Stimulated activated CD4-positive, alpha-beta T cell treated with anti-CD3 and anti-CD28 coated beads, Interleukin-4, amount 100 ng/mL, for 4 hours (primary cell): Measurements from ENCODE around the gene CDYL2.

ENCODE experiments used
- DNase-seq, 2 experiments: peaks; one replicate each; pipeline ENCODE4 v3.0.0-alpha.2; 2020

Gene CDYL2

DNA sequence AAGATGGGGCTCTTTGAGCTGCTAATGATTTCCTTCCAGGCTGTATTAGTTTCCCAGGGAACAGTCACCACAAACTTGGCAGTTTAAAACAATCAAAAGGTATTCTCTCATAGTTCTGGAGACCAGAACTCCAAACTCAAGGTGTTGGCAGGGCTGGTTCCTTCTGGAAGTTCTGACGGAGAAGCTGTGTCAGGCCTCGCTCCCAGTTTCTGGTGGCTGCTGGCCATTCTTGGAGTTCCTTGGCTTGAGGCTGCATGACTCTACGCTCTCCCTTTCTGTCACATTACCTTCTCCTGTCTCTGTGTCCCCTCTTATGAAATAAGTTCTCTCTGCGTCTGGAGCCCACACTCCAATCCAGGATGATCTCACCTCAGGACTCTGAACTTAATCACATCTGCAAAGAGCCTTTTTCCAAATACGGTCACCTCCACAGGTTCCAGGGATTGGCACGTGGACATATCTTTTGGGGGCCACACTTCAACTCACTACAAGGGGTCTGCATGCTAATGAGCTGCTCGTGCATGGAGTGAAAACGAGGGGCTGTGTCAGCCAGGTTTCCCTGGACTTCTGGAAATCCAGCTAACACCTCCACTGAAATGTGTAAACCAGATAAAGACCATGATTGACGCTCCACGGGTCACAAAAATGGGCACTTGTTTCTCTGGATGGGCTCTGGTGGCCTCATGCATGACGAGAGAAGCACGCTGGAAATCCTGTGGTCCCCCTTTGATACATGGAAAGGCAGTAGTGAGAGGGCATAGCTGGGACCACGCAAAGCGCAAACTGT is 185.3 kb downstream of the CDYL2 start:
- DNase-seq: no peak

DNA sequence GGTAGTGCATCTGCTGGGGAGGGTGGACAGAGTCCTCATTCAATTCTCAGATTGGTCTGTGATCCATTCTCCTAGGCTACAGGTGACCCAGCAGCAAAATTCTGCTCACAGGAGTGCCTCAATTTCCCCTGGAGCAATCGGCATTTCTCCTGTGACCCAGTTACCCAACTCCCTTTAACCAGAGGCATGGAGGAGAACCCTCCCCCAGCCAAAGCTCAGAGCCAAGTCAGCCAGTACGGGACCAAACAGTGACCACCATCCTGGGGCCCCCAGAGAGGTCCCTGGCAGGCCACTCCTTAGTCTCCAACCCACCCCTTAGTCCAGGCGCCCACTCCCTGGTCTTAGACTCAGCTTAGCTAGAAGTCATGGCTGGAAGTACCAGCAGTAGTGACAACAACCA is 188.0 kb downstream of the CDYL2 start:
- DNase-seq: no peak

DNA sequence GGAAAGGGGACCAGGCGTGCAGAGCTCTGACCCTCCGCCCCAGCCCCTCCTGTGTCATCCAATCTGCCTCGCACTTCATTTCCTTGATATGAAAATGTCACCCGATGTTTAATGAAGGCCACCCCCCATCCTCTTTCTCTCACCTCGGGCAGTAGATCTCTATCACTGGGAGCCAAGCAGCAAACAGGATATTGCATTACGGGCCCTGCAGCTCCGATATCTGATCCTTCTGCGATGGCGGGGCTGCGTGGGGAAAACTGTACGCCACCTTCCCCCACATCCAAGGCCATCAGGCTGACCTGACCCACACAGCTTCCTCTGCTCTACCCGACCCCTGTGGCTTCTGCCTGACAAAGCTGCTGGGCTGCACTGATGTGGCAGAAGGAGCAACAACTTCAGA is 188.7 kb downstream of the CDYL2 start:
- DNase-seq: no peak

DNA sequence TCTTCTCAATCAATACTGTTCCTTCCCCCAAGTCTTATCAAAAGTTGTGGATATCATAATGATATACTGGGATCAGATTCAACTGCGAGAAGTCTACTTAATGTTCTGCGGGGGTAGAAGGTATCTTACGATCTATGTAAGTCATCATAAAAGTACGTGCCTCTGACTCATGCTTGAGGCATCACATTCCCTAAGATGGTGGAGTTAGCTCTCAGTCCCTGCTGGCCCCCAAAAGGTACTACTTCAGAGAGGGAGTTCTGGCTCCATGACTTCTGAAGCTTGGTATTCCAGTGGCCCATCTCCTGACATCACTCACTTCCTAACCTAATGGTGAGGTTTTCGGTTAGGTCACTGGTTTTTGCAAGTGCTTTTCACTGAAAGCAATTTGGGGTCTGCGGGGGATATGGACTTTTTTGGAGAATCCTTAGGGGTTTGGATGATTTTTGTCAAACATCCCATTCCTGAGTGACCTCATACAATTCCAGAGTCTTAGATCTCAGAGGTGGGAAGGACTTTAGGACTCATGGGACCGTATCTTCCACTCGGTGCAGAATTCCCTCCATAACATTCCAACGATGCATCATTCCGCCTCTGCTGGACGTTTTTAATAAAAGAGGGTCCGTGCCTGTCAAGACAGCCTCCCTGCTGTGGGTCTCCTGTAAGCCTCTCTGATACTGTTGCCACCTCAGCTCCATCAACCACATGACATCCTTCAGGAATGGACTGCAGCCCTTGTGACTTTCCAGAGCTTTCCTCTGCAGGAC is 189.3 kb downstream of the CDYL2 start:
- DNase-seq: no peak

DNA sequence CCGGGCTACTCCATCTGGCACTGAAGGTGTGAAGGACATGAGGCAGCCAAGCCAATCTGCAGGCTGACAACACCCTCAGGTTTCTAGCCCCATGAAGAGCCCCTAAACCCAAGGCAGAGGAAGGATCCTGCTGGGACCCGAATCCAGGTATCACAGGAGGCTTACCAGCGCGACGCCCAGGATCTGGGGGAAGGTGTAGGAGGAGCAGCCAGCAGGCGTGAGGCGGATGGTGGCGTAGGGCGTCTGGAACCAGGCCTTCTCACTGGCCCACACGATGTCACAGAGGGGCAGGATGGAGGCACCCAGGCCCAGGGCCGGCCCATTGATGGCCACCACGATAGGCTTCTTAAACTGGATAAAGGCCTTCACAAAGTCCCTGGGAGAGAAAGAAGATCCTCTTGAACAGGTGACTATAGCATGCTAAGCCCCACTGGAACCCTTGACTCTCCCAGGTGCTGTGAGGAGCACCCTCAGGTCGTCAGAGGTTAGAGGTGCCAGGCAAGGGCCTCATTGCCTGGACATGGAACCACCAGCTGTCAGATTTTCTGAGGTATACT is 191.9 kb downstream of the CDYL2 start:
- no peak for DNase-seq

DNA sequence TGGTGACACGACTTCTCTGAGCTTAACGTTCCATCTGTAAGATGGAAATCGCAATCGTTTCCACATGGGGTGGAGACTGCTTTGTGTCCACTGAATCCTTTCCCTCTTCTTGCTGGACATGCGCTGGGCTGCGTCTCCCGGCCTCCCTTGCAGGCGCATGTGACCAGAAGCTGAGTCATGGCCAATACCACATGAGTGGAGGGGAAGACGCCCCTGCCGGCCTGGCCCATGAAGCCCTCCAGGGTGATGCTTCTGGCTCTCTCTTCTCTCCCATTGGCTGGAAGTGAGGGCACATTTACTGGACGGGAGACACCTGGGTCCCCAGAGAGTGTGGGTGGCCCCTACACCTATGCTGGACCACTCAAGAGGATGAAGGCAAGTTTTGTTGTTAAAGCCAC is 192.5 kb downstream of the CDYL2 start:
- no peak for DNase-seq

DNA sequence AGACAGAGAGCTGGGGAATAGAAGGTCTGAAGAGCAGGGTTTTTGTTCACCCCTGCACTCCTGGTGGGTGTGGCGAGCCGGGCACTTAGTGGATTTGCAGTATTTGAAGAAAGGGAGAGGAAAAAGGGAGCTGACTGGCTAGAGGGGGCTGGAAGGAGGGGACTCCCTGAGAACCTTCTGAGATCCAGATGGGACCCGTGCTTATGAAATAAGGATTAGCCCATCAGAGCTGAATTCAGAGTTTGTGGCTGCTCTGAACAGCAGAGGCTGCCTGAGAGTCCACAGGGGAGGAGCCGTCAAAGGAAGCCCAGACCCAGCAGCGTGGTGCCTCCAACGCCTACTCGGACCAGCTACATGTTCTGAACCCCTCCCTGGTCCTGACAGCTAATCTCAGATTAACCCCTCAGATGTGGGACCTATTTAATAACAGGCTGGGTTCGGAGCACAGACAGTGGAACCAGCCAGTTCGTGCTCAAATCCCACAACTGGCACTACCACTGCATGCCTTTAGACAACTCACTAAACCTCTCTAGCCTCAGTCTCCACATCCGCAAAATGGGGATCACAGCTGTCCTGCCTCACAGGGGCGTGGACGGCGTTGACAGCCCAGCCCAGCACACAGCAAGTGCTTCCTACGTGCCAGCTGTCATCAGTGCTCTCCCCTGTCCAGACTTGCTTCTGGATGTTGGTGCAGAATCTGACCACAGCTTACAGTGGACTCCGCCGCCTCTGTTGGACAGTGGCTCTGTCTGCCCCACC is 193.0 kb downstream of the CDYL2 start:
- DNase-seq: no peak

DNA sequence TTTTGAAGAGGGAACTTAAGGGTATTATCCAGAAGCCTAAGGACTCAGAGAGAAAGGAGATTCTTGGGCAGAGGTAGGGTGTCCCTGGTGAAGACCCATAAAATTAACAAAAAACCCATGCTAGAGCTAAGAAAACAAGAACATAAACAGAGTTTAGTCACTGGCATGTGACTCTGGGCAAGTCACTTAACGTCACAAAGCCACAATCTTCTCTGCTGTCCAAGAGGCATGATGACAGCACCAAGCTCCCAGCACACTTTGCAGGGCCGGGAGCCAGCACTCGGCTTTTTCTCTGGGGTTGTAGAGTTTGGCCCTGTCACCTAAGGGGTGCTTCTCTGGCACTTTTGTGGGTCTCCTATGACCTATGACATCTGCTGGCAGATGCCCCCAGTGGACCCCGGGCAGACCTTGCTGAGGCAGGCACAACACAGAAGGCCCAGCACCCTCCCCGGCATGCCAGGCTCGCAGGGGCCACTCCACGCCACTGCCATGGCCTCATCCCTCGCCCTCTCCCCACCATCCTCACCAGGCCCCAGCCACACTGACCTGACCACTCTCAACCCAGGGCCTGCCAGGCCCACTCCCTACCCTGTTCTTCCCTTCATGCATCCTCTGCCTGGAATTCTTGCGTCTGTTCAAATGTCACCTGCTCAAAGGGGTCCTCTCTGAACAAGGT is 193.8 kb downstream of the CDYL2 start:
- no peak for DNase-seq

DNA sequence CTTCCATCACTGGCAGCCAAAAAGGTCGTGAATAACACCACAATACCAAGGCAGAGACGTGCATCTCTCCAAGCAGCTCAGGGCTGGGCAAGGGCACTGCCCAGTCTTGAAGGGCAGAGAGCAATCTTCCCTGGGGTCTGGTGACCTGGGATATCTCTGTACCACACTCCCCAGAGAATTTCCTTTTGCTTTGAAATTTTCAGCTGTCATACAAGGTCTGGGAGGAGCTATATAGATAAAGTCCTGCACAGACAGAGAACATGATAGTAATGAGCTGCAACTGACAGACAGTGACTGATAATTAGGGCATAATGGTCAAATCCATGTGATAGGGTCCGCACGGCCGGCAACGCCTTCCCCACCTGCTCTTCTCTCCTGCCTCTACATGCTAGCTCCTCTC is 195.5 kb downstream of the CDYL2 start:
- no peak for DNase-seq

DNA sequence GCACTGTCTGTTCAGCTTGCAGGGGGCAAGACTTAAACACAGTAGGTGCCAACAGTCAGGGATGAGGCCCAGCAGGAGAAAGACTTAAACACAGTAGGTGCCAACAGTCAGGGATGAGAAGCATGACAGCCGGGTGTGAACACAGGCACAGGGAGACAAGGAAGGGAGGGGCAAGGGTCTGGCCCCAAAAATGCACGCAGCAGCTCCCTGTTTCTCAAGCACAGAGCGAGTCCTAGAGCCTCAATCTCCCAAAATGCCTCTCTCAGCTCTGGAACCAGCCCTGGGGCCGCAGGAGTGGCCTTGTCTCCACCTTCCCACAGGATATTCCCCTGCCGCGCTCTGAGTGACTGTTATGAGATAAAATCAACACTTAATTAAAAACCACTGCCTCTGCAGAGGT is 197.2 kb downstream of the CDYL2 start:
- DNase-seq: no peak

DNA sequence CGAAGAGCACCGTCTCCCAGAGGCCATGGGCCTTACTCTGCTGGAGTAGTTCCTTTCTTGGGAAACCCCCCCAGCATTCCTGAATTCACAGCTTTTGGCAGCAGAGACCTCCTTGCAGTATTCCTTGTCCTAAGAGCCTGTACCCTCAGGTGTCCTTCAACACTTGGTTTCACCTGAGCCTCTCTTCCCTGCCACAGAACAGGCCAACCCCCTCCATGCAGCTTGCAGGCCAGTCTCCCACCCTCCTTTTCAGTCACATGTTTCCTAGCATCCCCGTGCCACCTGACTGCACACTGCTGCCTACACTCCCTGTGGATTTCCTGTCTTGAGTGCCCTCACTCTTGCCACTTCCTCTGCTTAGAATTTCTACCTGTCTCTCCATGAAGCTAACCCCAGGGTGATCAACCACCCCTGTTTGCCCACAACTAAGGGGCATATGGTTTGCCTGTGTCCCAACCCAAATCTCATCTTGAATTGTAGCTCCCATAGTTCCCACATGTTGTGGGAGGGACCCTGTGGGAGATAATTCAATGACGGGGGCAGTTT is 198.1 kb downstream of the CDYL2 start:
- no peak for DNase-seq

DNA sequence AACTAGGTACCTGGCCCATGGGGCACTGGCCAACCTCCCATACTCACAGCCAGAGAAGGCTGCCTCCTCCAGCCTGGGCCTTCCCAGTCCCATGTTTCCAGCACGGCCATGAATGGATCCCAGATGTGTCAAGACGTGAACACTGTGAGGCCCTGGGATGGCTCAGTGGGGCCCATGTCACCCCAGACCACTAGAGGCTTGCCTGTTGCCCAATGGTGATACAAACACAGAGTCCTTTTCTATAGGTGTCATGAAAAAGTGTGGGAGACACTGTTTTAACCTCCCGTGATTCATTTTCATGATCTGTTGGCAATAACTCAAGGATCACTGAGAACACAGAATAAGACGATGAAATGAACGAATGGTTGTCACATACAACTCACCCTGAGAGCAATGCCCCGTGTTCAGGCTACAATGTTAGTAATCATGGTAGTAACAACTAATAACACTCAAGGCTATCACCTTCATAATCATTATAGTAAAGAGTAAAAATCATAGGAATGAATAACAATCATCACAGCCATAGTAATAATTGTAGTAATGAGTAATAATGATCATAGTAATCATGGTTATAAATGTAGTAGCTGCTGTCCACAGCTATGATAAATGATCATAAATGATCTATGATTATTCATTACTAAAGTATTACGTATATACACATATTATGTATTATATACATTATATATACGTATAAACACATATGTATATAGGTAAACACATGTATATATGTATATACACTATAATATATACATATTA is 199.6 kb downstream of the CDYL2 start:
- no peak for DNase-seq

DNA sequence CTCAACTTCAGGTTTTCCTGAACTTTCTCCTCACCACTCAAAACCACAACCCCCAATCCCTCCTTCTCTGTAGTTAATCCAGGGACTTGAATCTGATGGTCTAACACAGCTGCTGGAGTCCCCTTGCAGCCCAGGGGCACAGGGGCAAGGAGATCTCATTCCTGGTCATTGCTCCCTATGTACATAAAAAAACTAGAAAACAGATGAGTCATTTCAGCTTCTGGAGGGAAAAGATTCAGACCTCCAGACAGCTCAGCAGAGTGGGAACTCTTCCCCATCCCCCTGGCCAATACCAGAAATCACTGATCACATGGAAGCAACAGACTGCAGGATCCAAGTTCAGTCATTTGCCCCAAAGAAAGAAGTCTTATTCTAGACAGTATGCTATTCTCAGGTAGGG is 201.5 kb downstream of the CDYL2 start:
- no peak for DNase-seq

DNA sequence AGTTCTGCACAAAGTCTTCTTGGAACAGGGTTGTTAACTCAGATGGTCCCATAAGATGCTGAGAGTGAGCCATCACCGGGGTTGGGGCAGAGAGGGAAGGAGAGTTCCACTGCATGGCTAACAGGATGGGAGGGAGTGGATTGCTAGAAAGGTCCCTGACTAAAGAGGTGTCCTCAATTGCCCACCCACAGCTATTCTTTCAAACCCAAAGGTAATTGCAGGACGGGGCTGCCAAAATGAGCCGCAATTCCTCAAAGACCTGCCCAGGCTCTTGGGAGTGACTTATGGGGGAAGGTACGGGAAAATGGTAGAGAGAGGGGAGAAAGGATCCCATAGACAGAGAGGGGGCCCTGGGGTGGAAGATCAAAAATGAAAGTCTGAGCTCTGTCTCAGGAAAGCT is 203.2 kb downstream of the CDYL2 start:
- no peak for DNase-seq

DNA sequence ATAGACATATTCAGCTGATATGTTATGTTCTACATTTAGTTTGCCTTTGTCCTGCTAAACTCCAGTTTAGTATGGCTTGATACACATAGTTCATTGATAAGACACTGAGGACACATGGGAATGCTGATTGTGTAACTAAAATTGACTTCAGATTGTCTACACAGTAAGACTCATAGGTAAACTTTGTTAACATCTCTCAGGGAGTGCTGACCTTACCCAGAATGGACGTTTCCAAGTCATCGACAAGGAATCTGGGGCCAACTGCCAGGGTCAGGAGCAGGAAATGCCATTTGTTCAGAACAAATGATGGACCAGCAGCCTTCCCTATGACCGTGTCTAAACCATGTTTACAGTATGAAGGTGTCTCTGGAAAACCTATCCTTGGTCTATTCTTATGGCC is 204.9 kb downstream of the CDYL2 start:
- DNase-seq: no peak

DNA sequence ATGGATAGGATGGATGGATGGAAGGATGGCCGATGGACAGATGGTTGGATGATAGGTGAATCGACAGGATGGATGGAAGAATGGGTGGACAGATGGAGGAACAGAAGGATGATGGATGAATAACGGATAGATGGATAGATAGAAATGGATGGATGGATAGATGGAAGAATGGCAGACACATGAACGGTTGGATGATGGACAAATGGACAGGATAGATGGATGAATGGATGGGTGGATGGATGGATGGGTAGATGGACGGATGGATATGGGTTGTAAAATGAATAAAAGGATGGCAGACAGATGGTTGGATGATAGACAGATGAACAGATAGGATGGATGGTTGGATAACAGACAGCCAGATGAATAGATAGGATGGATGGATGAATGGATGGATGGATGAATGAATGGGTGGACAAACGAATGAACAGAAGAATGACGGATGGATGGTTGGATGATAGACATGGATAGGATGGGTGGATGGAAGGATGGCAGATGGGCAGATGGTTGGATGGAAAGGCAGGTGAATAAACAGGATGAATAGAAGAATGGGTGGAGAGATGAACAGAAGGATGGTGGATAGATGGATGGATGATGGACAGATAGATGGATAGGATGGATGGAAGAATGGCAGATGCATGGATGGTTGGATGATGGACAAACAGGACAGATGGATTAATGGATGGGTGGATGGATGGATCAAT is 207.7 kb downstream of the CDYL2 start:
- no peak for DNase-seq

DNA sequence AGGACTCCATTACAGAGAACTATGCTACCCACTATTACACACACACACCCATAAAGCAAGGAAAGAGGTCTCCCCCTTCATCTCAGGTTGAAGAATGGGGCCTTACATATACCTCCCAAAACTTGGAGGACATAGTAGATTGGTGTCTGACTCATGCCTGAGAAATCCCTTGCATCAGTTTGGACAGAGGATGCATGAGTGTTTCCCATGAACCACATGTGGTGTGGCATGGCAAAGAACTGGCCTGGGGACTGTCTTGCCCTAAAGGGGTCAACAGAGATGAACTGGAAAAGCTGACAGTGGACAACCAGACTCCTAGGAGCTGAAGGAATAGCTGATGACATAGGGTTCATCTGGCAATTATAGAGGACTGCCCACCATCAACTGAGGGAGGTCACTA is 209.6 kb downstream of the CDYL2 start:
- no peak for DNase-seq

DNA sequence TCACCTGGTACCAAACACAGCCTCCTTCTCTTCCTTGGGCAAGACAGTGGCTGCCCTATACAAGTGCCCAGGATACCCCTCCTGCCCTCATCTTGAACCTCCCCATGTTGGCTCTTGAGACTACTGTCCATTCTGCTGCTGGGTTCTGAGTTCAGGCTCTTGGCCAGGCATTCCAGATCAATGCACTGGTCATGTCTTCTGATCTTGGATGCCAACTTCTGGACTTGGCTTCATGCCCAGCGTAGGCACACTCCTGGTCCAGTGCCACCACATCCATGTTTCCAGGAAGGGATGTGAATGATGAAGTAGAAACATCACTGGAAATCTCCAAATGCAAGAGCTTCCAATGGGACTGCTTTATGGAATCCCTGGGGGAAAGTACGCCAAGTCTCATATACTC is 212.1 kb downstream of the CDYL2 start:
- no peak for DNase-seq

DNA sequence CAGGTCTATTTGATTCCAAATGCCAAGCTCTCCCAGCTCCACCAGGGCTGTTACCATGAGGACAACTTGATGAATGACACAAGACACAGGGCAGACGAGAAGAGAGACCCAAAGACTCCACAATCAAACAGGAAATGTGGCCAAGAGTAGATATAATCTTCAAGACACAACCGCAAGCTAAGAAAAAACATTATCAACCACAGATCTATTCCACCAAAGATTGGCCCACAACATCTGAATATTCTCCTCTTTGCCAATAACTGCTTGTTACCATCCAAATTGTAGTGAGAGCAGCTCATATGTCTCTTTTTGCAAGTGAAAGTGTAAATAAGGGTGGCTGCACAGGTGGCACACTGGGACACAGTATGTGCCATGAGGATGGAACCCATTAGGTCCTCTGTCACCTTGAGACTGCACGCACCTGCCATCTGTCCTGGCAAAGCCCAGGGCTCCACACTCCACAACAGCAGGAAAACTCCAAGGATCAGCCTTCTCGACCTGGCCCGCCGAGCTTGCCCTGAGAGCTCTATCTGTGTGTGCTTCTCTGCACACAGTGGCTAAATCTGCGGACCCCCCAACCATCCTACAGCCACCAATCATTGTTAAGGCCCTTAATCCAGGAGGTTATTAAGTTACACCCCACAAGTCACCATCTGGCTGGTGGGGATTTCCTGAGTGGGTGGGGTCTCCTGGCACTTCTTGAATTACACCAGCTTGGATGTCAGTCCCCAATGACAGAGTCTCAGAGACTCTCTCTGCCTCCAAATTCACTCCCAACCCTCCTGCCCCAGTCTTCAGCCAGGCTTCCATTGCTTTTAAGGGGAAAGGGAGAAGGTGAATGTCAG is 213.1 kb downstream of the CDYL2 start:
- no peak for DNase-seq

DNA sequence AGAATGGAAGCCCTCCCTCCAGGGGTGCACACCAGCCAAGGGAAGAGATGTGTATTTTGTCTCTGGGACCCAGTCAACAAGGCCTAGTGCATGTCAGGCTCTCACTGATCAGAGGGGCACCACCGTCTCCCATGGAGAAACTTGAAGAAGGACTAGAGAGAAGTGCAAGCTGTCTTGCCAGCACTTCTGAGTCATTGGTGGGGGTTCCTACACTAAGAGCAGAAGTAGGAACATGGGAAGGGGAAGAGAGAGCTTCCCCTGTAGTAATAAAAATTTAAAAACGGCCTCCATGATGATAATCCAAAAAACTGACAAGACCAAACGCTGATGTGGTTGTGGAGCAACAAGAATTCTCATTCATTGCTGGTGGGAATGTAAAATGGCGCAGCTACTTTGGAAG is 217.3 kb downstream of the CDYL2 start:
- no peak for DNase-seq
